HG02938 (cell line): ENCODE data around the gene KRT5.
"Not testable (repeated sequence)": the region's sequence is repeated elsewhere in the genome, so short reads cannot be mapped to it uniquely, and the experiment has no call there.

ENCODE experiments used
- ATAC-seq: cut with Tn5 transposase; IDR thresholded peaks from one replicate; pipeline ENCODE4 v1.9.1; 2021; ENCODE audit warnings: mild to moderate bottlenecking, moderate library complexity; ENCODE audit not compliant: unreplicated experiment

Gene KRT5

DNA sequence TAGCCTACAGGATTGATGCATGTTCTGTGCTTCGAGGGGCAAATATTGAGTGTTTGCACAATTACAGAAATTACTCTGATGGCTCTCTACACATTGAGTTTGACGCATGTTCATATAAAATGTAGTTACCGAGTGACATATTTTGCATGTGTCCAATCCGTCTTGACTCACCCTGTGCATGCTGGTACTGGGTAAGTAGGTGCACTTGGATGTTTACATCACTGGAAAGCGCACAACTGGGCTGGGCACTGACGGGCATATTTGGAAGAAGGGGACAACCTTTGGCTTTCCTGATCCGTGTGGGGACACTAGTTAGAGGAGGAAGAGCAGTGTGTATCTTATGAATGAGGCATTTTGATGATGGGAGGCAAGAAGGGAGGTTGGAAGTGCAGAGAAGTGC lies 22.2 kb downstream of the KRT5 start:
- ATAC-seq: no peak

DNA sequence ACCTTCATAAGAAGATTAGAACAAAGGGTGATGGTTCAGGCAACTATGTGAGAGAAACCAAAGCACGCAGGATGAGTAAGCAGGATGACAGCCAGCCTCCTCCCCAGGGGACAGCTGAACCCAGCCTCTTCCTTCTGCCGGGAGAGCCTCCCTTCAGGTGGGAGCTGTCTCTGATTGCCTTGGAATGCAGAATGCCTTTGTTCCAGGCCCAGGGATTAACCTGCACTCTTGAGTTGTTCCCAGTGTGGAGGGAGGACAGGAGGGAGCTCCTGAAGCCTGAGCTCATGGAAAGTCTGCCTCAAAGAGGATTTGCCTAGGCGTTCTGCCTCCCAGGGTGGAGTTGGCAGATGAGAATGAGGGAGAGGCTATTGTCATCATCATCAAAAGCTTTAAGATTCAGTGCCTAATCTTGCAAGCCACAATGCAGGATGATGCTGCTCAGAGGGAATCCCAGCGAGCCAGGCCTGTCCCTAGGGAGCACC lies 23.6 kb downstream of the KRT5 start:
- no peak for ATAC-seq

DNA sequence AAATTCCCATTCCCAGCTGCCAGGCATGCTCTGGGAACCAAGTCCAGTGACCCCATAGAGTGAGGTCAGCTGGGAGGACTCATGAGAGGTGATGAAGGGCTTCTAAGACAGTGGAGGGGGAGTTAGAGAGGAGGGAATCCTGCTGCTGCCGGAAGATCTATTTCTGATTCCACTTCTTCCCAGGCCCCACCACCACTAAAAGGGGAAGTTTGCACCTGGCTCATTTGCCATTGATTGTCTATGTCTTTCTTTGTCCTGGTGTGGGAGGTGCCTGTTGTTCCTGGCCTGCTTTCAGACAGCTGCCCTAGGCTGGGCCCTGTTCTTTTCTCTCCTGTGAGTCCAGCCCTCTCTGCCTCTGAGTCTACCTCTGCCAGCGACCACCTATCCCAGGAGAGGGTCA lies 24.1 kb downstream of the KRT5 start:
- ATAC-seq: no peak

DNA sequence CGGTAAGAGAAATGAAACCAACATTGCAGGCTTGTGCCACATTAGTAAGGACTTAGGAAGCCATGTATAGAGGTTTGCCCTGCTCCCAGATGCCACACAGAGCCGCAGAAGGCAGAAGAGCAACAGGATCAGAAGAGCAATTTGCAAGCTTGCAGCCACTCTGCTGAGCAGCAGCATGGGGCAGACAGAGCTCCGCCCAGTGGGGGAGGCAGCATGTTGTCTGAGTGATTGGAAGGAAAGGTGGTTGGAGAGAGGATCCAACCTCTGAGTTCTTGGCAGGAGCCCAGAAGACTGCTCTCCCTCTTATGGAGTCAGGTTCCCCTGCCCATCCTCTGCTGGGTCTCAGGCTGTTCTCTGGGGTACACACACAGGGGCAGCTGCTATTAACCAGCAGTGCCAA lies 24.8 kb downstream of the KRT5 start:
- ATAC-seq: no peak

DNA sequence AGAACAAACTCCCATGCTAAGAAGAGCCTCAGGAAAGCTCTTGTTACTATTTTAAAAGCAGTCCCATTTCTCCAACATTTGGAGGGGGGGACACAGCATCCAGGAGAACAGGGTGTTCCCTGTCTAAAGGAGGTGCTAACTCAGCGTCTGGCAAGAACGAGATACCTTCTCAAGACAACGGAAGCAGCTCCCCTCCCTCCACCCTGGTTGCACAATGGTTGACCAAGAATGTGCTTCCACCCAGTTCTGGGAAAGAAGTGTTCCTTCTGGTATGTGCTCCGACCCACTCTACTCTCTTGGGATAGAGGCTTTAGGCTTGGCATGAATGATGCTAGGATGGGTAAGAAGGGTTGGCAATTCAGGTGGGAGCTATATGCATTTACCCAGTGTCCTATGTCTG lies 25.7 kb downstream of the KRT5 start:
- no peak for ATAC-seq

DNA sequence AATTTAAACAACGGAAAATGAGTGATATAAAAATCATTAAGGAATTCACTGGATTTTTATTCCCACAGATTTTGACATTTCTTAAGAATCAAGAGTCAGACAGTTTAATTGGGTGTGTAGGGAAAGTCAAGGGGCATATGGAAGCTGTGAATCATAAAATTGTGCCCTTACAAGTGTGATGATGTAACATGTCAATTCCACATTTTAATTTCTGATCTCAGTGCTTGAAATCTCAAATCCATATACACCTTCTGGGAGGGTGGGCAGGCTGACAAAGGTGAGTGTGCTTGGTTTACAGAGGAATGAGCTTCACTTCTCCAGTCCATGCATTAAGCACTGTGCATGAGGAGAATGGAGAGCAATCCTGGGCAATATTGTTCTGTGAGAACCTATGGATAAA lies 26.1 kb downstream of the KRT5 start:
- ATAC-seq: no peak

GRCh38 chr12:52493172-52493571 lies 27.0 kb downstream of the KRT5 start, which contains the start of gene KRT6A:
Gene KRT6A (minus strand): TSS chr12:52493257. CDS start chr12:52493188, 69 bp downstream.
- no peak for ATAC-seq

DNA sequence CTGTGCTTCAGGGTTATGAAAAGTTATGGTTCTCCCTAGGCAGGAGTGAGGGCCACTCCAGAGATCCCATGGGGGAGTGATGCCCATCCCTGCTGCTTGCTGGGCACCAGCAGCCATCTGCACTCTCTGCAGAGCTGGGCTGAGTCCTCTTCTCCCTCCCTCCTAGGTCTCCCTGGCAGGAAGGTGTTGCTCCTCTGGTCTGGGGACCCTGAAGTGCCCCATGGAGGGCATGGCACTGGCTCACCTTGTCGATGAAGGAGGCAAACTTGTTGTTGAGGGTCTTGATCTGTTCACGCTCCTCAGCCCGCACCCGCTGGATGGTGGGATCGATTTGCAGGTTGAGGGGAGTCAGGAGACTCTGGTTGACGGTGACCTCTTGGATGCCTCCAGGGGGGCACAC lies 27.8 kb downstream of the KRT5 start:
- not testable (repeated sequence) for ATAC-seq

DNA sequence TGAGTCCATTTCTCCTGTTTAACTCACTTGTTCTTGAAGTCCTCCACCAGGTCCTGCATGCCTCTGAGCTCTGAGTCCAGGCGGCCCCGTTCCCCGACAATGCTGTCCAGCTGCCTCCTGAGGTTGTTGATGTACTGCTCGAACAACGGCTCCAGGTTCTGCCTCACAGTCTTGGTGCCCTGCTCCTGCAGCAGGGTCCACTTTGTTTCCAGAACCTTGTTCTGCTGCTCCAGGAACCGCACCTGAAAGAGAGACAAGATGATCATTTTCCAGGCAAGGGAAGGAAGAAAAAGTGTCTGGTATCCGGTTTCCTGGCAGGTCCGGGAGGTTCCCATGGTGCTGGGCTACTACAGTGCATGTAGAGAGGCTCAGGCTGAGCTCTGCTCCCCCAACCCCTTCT lies 28.7 kb downstream of the KRT5 start:
- not testable (repeated sequence) for ATAC-seq

DNA sequence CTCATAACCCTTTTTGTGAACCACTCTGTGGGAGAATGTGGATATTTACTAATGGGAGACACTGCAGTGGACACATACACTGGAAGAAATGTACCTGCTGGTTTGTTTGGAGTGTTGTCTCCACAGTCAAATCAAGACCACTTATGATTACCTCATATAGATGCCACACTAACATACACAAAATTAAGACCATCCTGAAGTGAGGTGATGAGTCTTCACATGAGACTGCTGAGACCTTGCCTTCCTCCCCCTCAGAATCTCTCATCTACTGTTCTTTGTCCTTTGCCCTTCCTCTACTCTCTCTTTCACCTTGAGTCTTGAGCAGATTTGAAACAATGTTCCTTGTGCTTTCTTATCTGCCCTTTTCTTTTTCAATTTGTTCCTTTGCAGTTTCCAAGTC lies 31.5 kb downstream of the KRT5 start:
- ATAC-seq: no peak

DNA sequence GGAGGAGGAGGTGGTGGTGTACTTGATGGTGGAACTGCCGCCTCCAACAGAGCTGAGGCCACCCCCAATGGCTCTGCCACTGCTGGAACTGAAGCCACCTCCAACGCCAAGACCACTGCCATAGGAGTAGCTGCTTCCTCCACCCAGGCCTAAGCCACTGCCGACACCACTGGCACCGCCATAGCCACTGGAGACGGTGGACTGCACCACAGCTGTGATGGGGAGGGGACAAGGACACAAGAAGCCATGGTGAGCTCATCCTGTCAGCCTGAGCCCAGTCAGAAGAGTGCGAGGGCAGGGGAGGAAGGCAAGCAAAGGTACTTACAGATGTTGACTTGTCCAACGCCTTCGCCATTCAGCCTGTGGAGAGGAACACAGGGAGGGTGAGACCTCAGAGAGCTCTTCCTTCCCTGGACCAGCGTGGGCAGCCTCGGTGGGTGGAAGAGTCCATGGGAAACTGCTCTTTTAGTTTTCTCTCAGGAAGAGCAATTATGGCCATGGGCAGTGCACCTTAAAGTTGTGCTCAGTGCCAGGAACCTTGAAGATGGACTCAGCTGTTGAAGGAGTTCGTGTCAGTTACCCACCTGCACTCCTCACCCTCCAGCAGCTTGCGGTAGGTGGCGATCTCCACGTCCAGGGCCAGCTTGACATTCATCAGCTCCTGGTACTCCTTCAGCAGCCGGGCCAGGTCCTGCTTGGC lies 32.3 kb downstream of the KRT5 start:
- ATAC-seq: not testable (repeated sequence)

GRCh38 chr12:52487211-52487610 lies 33.0 kb downstream of the KRT5 start:
- no peak for ATAC-seq

DNA sequence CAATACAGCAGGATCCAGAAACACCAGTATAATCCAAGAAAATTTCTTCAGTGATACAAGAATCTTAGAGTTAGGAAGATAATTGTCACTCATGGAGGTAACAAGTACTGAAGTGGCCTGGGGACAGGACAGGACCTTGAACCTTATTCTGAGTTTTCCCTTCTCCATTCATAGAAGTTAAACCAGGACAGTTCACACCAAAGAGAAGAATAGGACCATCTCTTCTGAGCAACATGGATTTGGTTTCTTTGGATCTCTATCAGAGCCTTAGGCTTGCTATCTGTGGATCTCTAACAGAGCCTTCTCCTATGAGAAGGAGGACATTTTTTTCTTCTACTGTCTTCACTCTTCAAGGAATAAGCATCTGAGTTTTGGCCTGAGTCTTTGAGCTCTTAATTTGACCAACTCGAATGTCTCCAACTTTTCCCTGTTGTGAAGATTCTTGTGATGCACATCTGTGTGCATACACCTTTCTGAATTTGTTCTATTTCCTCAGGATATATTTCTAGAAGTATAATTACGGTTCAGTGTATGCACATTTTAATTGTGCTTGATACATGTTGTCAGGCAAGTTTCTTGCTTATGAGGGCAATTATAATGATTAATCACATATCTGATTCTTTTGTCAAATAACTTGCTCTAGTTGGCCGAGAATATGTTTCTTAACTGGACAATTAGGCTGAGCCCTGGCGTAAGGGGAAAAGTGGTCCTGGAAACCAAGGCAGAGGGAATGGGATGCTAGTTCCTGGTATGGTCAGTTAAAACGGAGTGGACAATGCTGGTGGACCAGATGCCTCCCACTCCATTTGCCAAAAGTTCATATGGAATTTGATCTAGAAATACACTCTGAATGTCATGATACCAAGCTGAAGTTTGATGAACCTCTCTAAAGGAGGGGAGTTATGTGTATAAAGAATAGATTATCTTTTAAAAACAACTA lies 33.8 kb downstream of the KRT5 start:
- no peak for ATAC-seq

- no peak for ATAC-seq
Measured at GRCh38 chr12:52480073-52480472, 40.1 kb downstream of the KRT5 start.

DNA sequence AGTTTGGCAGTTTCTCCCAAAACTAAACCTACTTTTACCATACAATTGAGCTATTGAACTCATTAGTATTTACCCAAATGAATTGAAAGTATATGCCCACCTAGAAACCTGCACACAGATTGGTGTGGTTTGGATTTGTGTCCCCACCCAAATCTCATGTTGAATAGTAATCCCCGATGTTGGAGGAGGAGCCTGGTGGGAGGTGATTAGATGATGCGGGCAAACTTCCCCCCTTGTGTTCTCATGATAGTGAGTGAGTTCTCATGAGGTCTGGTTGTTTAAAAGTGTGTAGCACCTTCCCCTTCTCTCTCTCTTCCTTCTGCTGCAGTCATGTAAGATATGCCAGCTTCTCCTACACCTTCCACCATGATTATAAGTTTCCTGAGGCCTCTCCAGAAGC lies 42.5 kb downstream of the KRT5 start:
- no peak for ATAC-seq

DNA sequence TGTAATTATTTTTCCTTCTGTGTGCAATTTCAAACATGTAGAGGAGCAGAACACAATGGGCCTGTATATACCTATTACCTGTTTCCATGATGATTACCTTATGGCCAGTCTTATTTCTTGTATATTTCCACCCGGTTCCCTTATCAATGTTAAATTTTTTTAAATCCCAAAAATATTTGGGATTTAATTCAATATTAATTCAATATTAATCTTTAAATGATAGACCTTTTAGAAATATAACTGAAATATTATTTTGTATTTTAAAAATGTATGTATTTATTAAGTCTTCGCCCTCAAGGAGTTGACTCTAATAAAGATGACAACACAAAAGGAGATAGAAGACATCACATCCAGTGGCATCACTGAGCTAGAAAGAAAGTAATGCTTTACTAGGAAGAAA lies 46.0 kb downstream of the KRT5 start:
- no peak for ATAC-seq

GRCh38 chr12:52473768-52474167 lies 46.4 kb downstream of the KRT5 start, which contains the start of gene KRT6C:
Gene KRT6C (minus strand): TSS chr12:52473805. CDS start chr12:52473737, 68 bp downstream.
- ATAC-seq: no peak

- ATAC-seq: no peak
Measured at GRCh38 chr12:52469853-52470252, 50.3 kb downstream of the KRT5 start.

GRCh38 chr12:52464897-52465296 lies 55.3 kb downstream of the KRT5 start:
- no peak for ATAC-seq
